K562 (cell line): Measurements from ENCODE around the gene CNNM4. TPM values are rescaled to one million over a fixed set of nuclear protein-coding genes. Genes with fewer than 3 reads are reported as not detected.

Experiments
- CBX1 ChIP-seq: sonication (generic); IDR thresholded peaks from 2 replicates; pipeline ENCODE4 v1.6.1; 2016; ENCODE audit warnings: antibody characterized with exemption, low read depth, mild to moderate bottlenecking
- DIDO1 ChIP-seq: fragments of 450-650 bp; IDR thresholded peaks from 2 replicates; pipeline ENCODE4 v1.6.1; 2016; ENCODE audit warnings: low read depth, missing biosample characterization, missing genetic modification characterization
- HCFC1 ChIP-seq: IDR thresholded peaks from 2 replicates; pipeline ENCODE4 v1.6.1; 2012; ENCODE audit warnings: low read depth, low read length, improper control_type of control experiment
- POLR2H ChIP-seq: IDR thresholded peaks from 2 replicates; pipeline ENCODE4 v1.6.1; 2016; ENCODE audit warnings: missing genetic modification characterization, low read depth, mild to moderate bottlenecking, control low read depth, missing compliant biosample characterization, moderate library complexity
- ZC3H8 ChIP-seq: fragments of 450-650 bp; IDR thresholded peaks from 2 replicates; pipeline ENCODE4 v1.6.1; 2017
- polyA plus RNA-seq, 8 experiments: library from polyadenylated mRNA; depleted of rRNA in 4 of 8; stranded (reverse) in 5 of 8; unstranded in 3 of 8; fragments of >200 nt; fragmentation: Nextera tagmentation in 2 of 8; fragmentation: Illumina TruSeq in 1 of 8; extraction: Ambion mirVana in 2 of 8; extraction: Trizol in 1 of 8; gene quantifications; 2 replicates each; pipeline versions ENCODE4 v1.2.1 to v1.2.3, GENCODE V29; 2011 to 2014; ENCODE audit warnings: inconsistent platforms in 1 of 8, missing spikeins in 1 of 8
- total RNA-seq, 7 experiments: library from RNA; depleted of rRNA in 6 of 7; stranded (reverse); fragments of >200 nt in 6 of 7; fragmentation: Illumina TruSeq in 2 of 7; extraction: Trizol in 2 of 7; gene quantifications; 2 replicates each; pipeline versions ENCODE4 v1.2.1 to v1.2.3, GENCODE V29; 2011 to 2021; ENCODE audit warnings: low replicate concordance in 1 of 7
- TF ChIP-seq, protein P1 (sequence below): sonication (generic); formaldehyde crosslinking; IDR thresholded peaks from 2 replicates; pipeline ENCODE4 v1.8.0; 2023; ENCODE audit warnings: missing genetic modification reagents, mild to moderate bottlenecking, borderline replicate concordance
- TF ChIP-seq, protein P2 (sequence below): fragments of 450-650 bp; IDR thresholded peaks from 2 replicates; pipeline ENCODE4 v1.6.1; 2017; ENCODE audit warnings: antibody characterized with exemption, mild to moderate bottlenecking
- TF ChIP-seq, protein P3 (sequence below): fragments of 450-650 bp; IDR thresholded peaks from 2 replicates; pipeline ENCODE4 v1.6.1; 2016; ENCODE audit warnings: low read depth

CNNM4 gene
- total and polyA plus RNA-seq, 9 of the 15 experiments (the other 6 are each of a cell fraction or from before 2014, with no cell fraction given) = 0.96 to 6.3 (median 2.8) TPM

DNA sequence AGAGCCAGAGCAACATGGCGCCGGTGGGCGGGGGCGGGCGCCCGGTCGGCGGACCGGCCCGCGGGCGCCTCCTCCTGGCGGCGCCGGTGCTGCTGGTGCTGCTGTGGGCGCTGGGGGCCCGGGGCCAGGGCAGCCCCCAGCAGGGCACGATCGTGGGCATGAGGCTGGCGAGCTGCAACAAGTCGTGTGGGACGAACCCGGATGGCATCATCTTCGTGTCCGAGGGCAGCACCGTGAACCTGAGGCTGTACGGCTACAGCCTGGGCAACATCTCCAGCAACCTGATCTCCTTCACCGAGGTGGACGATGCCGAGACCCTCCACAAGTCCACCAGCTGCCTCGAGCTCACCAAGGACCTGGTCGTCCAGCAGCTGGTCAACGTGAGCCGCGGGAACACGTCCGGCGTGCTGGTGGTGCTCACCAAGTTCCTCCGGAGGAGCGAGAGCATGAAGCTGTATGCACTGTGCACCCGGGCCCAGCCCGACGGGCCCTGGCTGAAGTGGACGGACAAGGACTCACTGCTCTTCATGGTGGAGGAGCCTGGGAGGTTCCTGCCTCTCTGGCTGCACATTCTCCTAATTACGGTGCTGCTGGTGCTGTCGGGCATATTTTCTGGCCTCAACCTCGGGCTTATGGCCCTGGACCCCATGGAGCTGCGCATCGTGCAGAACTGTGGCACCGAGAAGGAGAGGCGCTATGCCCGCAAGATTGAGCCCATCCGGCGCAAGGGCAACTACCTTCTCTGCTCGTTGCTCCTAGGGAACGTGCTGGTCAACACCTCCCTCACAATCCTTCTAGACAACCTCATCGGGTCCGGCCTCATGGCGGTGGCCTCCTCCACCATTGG lies 507 bp downstream of the CNNM4 start (continued):
- TF ChIP-seq, protein P1, sequence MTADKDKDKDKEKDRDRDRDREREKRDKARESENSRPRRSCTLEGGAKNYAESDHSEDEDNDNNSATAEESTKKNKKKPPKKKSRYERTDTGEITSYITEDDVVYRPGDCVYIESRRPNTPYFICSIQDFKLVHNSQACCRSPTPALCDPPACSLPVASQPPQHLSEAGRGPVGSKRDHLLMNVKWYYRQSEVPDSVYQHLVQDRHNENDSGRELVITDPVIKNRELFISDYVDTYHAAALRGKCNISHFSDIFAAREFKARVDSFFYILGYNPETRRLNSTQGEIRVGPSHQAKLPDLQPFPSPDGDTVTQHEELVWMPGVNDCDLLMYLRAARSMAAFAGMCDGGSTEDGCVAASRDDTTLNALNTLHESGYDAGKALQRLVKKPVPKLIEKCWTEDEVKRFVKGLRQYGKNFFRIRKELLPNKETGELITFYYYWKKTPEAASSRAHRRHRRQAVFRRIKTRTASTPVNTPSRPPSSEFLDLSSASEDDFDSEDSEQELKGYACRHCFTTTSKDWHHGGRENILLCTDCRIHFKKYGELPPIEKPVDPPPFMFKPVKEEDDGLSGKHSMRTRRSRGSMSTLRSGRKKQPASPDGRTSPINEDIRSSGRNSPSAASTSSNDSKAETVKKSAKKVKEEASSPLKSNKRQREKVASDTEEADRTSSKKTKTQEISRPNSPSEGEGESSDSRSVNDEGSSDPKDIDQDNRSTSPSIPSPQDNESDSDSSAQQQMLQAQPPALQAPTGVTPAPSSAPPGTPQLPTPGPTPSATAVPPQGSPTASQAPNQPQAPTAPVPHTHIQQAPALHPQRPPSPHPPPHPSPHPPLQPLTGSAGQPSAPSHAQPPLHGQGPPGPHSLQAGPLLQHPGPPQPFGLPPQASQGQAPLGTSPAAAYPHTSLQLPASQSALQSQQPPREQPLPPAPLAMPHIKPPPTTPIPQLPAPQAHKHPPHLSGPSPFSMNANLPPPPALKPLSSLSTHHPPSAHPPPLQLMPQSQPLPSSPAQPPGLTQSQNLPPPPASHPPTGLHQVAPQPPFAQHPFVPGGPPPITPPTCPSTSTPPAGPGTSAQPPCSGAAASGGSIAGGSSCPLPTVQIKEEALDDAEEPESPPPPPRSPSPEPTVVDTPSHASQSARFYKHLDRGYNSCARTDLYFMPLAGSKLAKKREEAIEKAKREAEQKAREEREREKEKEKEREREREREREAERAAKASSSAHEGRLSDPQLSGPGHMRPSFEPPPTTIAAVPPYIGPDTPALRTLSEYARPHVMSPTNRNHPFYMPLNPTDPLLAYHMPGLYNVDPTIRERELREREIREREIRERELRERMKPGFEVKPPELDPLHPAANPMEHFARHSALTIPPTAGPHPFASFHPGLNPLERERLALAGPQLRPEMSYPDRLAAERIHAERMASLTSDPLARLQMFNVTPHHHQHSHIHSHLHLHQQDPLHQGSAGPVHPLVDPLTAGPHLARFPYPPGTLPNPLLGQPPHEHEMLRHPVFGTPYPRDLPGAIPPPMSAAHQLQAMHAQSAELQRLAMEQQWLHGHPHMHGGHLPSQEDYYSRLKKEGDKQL = no peak
- TF ChIP-seq, protein P2, sequence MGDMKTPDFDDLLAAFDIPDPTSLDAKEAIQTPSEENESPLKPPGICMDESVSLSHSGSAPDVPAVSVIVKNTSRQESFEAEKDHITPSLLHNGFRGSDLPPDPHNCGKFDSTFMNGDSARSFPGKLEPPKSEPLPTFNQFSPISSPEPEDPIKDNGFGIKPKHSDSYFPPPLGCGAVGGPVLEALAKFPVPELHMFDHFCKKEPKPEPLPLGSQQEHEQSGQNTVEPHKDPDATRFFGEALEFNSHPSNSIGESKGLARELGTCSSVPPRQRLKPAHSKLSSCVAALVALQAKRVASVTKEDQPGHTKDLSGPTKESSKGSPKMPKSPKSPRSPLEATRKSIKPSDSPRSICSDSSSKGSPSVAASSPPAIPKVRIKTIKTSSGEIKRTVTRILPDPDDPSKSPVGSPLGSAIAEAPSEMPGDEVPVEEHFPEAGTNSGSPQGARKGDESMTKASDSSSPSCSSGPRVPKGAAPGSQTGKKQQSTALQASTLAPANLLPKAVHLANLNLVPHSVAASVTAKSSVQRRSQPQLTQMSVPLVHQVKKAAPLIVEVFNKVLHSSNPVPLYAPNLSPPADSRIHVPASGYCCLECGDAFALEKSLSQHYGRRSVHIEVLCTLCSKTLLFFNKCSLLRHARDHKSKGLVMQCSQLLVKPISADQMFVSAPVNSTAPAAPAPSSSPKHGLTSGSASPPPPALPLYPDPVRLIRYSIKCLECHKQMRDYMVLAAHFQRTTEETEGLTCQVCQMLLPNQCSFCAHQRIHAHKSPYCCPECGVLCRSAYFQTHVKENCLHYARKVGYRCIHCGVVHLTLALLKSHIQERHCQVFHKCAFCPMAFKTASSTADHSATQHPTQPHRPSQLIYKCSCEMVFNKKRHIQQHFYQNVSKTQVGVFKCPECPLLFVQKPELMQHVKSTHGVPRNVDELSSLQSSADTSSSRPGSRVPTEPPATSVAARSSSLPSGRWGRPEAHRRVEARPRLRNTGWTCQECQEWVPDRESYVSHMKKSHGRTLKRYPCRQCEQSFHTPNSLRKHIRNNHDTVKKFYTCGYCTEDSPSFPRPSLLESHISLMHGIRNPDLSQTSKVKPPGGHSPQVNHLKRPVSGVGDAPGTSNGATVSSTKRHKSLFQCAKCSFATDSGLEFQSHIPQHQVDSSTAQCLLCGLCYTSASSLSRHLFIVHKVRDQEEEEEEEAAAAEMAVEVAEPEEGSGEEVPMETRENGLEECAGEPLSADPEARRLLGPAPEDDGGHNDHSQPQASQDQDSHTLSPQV = no peak; the same call in 1 of the 2 replicates
- TF ChIP-seq POLR2H (tag) (no peak), HCFC1 (no peak), DIDO1 (tag) (no peak), ZC3H8 (no peak), CBX1 (no peak)
- TF ChIP-seq, protein P3, sequence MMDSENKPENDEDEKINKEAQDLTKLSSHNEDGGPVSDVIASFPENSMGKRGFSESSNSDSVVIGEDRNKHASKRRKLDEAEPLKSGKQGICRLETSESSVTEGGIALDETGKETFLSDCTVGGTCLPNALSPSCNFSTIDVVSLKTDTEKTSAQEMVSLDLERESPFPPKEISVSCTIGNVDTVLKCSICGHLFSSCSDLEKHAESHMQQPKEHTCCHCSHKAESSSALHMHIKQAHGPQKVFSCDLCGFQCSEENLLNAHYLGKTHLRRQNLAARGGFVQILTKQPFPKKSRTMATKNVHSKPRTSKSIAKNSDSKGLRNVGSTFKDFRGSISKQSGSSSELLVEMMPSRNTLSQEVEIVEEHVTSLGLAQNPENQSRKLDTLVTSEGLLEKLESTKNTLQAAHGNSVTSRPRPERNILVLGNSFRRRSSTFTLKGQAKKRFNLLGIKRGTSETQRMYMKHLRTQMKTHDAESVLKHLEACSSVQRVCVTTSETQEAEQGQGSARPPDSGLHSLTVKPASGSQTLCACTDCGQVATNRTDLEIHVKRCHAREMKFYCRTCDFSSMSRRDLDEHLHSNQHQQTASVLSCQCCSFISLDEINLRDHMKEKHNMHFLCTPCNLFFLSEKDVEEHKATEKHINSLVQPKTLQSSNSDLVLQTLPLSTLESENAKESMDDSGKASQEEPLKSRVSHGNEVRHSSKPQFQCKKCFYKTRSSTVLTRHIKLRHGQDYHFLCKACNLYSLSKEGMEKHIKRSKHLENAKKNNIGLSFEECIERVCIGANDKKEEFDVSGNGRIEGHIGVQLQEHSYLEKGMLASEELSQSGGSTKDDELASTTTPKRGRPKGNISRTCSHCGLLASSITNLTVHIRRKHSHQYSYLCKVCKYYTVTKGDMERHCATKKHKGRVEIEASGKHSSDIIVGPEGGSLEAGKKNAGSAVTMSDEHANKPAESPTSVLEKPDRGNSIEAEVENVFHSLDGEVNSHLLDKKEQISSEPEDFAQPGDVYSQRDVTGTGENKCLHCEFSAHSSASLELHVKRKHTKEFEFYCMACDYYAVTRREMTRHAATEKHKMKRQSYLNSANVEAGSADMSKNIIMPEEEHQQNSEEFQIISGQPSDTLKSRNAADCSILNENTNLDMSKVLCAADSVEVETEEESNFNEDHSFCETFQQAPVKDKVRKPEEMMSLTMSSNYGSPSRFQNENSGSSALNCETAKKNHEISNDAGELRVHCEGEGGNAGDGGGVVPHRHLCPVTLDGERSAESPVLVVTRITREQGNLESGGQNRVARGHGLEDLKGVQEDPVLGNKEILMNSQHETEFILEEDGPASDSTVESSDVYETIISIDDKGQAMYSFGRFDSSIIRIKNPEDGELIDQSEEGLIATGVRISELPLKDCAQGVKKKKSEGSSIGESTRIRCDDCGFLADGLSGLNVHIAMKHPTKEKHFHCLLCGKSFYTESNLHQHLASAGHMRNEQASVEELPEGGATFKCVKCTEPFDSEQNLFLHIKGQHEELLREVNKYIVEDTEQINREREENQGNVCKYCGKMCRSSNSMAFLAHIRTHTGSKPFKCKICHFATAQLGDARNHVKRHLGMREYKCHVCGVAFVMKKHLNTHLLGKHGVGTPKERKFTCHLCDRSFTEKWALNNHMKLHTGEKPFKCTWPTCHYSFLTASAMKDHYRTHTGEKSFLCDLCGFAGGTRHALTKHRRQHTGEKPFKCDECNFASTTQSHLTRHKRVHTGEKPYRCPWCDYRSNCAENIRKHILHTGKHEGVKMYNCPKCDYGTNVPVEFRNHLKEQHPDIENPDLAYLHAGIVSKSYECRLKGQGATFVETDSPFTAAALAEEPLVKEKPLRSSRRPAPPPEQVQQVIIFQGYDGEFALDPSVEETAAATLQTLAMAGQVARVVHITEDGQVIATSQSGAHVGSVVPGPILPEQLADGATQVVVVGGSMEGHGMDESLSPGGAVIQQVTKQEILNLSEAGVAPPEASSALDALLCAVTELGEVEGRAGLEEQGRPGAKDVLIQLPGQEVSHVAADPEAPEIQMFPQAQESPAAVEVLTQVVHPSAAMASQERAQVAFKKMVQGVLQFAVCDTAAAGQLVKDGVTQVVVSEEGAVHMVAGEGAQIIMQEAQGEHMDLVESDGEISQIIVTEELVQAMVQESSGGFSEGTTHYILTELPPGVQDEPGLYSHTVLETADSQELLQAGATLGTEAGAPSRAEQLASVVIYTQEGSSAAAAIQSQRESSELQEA = no peak
